GM19240 (cell line): Measurements from ENCODE around the gene FBLN2.

ENCODE experiments used
- DNase-seq: peaks from one replicate; pipeline ENCODE4 v3.0.0; 2011; ENCODE audit warnings: low spot score; ENCODE audit not compliant: insufficient read length

Gene FBLN2

GRCh38 chr3:13683288-13683687 is 134.4 kb downstream of the FBLN2 start:
- no peak for DNase-seq

GRCh38 chr3:13683772-13684171 is 134.8 kb downstream of the FBLN2 start:
- DNase-seq = no peak

GRCh38 chr3:13684350-13684749 is 135.4 kb downstream of the FBLN2 start:
- DNase-seq = no peak

- no peak for DNase-seq
Measured at GRCh38 chr3:13684854-13685253, 135.9 kb downstream of the FBLN2 start.

GRCh38 chr3:13685721-13686120 is 136.8 kb downstream of the FBLN2 start:
- no peak for DNase-seq

- no peak for DNase-seq
Measured at GRCh38 chr3:13686367-13687160, 137.6 kb downstream of the FBLN2 start.

- DNase-seq = no peak
Measured at GRCh38 chr3:13687517-13687943, 138.6 kb downstream of the FBLN2 start.
